CD4-positive, alpha-beta T cell treated with Interleukin-2 at 100 ng/mL for 4 hours (primary cell): ENCODE results near the gene PRTN3.
"Not testable (repeated sequence)": the region's sequence is repeated elsewhere in the genome, so short reads cannot be mapped to it uniquely, and the experiment has no call there.

Source experiments
- DNase-seq: peaks from one replicate; pipeline ENCODE4 v3.0.0-alpha.2; 2020; ENCODE audit warnings: low spot score

PRTN3 gene

GRCh38 chr19:881385-882071 lies 40.7 kb downstream of the PRTN3 start:
- DNase-seq = no peak

- DNase-seq = no peak
These were observed 42.2 kb downstream of the PRTN3 start for GRCh38 chr19:882871-883497.

- DNase-seq = no peak
These were observed 42.9 kb downstream of the PRTN3 start for GRCh38 chr19:883661-884211.

- DNase-seq = no peak
These were observed 43.8 kb downstream of the PRTN3 start for GRCh38 chr19:884420-885211.

- DNase-seq = no peak
These were observed 44.9 kb downstream of the PRTN3 start for GRCh38 chr19:885536-886224.

GRCh38 chr19:887072-887471 lies 46.3 kb downstream of the PRTN3 start:
- DNase-seq = no peak

GRCh38 chr19:887599-887998 lies 46.8 kb downstream of the PRTN3 start:
- no peak for DNase-seq

GRCh38 chr19:888581-889385 lies 48.0 kb downstream of the PRTN3 start:
- DNase-seq = no peak

- DNase-seq = no peak
These were observed 49.0 kb downstream of the PRTN3 start for GRCh38 chr19:889662-890295.

- DNase-seq = no peak
These were observed 50.0 kb downstream of the PRTN3 start for GRCh38 chr19:890831-891230.

- DNase-seq = not testable (repeated sequence)
These were observed 50.8 kb downstream of the PRTN3 start for GRCh38 chr19:891421-892200.

GRCh38 chr19:892243-892893 lies 51.6 kb downstream of the PRTN3 start:
- DNase-seq = no peak

GRCh38 chr19:892894-893689 lies 52.3 kb downstream of the PRTN3 start, which contains the start of the genes MED16 and RNU6-9:
Gene MED16 (minus strand): TSS chr19:893187. CDS start chr19:891131, 2,056 bp downstream.
Gene RNU6-9 (plus strand): TSS chr19:893484.
- DNase-seq = peak; percentile 93

GRCh38 chr19:896434-896833 lies 55.6 kb downstream of the PRTN3 start:
- no peak for DNase-seq

GRCh38 chr19:896999-897398 lies 56.2 kb downstream of the PRTN3 start:
- DNase-seq = no peak

GRCh38 chr19:897442-898039 lies 56.7 kb downstream of the PRTN3 start:
- DNase-seq = no peak
